GM19238 (cell line): ENCODE measurements around the gene SLC23A1.
A peak's percentile ranks its signal among the peaks of the same experiment; 100 is the strongest.
"Not testable (repeated sequence)": the region's sequence is repeated elsewhere in the genome, so short reads cannot be mapped to it uniquely, and the experiment has no call there.

Experiments
- DNase-seq: peaks from one replicate; pipeline ENCODE4 v3.0.0; 2011; ENCODE audit warnings: low spot score; ENCODE audit not compliant: insufficient read length

Gene SLC23A1

DNA sequence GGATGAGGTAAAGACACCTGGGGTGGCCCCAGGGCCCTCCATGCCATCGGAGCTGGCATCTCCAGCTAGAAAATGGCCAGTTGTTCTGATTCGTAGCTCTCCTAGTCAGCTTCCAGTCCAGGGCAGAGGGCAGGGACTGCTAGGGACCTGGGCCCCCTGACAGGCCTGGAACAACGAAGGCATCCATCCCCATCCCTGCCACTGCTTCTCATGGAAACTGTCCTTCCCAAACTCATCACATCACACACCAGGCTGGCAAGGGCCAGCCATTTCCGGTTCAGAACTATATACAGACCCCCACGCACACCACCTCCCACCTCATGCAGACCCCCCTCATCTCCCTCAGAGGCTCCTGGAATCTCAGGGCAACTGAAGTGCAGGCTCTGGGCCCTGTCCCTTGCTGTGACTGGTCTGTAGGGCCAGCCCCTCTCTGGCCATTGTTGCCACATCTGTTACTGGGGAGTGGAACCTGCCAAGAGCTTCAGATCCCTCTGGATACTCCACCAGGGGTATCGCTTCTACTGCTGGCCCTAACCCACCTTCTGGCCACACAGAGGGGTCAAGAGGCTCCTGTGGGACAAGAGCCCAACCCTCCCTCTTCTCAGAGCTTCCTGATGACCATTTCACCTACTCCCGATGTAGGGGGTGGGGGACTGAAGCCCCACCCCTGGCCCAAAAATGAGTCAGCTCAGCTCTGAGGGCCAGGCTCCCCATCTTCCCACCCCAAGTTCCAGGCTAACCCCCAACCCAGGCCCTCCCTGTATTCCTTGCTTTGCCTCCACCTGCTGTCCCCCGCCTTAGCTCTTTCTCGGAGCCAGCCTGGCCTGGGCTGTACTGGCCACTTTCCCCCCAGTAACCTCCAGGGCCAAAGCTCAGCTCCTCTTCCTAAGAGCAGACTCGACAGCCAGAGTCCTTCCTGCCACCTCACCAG is 7.8 kb upstream of the SLC23A1 start:
- no peak for DNase-seq

- DNase-seq = peak; percentile 87
Observed at GRCh38 chr5:139389701-139390638, 6.9 kb upstream of the SLC23A1 start, which contains the start of gene MZB1. MZB1 (minus strand) TSS chr5:139389913; CDS start chr5:139389856, 57 bp downstream.

- DNase-seq = peak; percentile 63
Observed at GRCh38 chr5:139388198-139388821, 5.2 kb upstream of the SLC23A1 start.

DNA sequence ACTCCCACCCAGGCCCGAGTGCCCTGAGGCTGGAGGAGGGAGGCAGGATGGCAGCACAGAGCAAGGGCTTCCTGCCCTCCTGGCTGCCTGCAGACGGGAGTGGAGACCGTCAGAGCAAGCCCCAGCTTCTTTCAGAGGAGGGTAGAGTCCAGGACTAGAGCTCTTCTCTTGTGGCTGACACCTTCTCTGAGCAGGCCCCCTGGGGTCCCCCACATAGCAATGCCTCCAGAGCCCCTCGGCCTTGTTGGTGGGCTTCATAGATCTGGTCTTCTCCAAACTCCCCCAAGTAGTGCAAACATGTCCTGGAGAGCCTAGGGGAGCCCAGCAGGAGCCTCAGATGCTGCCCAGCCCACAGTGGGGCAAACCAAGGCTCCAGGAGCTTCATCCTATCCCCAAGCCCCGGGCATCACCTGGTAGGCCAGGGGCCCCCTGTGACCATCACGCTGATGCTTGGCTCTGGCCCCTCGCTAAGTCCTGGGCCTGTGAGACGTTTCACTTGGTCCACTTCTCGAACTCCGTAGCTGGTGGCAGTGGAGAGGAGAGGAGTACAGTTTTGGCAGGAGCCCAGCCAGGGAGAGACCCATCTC is 4.6 kb upstream of the SLC23A1 start:
- no peak for DNase-seq

- DNase-seq = not testable (repeated sequence)
Observed at GRCh38 chr5:139386956-139387355, 3.9 kb upstream of the SLC23A1 start.

DNA sequence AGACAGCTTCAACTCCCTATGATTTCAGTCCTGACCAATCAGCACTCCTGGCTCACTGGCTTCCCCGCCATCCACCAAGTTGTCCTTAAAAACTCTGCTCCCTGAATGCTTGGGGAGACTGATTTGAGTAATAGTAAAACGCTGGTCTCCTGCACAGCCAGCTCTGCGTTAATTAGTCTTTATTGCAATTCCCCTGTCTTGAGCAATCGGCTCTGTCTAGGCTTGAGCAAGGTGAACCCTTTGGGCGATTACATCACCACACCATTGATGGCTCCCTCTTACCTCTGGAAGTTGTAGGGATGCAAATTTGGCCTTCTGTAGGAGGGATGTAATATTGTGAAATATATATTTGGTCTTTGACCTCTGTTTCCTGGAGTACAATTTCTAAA is 2.9 kb upstream of the SLC23A1 start:
- no peak for DNase-seq

DNA sequence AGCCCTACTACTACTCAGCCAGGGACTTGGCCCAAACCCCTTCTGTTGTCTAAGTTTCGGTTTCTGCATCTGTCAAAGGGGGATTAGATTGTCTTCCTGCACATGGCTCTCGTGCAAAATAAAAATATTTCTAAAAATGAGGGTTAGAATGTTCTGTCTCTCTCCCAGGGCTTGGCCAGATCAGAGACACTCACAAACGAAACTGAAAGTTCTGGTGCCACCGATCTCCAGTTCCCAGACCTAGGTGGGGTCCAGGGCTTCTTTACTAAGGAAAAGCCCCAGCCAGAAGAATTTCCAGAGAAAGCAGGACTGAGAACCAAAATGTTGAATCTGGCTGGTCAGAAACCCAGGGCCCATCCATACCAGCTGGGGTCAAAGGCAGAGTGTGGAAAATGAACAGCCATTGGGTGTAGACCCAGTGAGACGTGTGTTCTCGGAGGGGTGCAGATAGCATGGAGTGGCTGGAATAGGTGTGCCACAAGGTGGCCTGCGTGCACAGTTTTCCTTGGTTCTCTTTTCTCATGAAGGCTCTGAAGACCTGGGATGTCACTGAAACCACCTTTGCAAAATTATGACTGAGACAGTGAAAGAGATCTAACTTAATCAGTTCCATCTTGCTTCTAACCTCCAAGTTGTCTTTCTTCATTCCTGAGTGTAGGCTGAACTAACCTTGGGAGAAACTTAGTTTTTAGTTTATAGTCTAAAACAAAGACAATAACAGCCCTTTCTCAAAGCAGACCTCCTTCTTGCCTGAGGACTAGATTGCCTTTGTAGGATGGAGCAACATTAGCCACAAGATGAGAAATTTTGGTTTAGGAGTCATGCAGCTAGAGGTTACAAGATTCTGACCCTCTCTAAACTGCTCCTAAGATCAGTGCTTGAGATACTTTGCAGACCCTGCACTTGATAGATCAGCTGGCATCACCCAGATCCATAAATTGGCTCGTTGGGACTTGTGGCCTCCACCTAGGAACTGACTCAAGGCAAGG is 2.3 kb upstream of the SLC23A1 start:
- peak; percentile 39 for DNase-seq

GRCh38 chr5:139384591-139385051 is 1.5 kb upstream of the SLC23A1 start:
- DNase-seq = no peak

DNA sequence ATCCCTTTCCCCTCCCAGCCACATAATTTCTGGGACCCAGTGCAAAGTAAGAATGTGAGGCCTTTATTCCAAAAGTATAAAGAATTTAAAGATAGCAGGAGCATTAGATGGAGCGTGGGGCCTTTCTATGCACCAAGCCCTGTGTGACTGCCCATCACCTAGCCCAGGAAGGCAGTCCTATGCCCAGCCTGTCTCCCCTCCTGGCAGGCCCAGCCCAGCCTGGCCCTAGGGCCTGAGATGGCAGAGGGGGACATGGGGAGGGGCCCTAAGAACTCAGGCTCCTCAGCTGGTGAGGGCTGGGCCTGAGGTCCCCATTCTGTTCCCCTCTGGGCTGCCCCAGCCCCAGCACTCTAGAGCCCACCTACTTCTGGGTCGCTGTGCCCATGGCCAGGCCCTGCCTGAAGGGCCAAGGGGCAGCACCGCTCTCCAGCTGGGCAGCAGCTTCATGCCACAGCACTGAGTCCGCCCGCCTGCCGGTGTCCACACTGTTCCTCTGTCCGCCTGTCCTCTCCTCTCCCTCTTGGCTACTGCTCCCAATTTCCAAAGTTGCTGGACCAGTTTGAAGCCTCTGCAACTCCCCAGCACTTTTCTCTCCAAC is 995 bp upstream of the SLC23A1 start:
- DNase-seq = no peak

DNA sequence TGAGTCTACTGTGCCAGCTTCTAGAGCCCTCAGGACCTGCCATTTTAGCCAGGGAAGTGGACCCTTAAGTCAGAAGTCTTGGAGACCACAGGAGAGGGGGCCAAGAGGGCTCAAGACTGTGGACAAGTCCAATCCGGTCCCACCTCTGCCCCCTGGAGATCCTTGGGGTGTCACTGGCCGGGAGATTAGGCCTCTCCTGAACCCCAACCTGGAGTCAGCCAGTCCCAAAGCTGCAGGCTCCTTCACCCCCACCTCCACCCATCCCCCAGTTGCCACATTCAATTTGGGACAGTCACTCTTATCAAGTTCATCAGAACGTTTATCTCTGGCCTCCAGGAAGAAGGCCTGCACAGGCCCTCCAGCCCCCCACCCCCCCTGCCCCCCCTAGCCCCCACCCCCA is 290 bp downstream of the SLC23A1 start:
- no peak for DNase-seq

DNA sequence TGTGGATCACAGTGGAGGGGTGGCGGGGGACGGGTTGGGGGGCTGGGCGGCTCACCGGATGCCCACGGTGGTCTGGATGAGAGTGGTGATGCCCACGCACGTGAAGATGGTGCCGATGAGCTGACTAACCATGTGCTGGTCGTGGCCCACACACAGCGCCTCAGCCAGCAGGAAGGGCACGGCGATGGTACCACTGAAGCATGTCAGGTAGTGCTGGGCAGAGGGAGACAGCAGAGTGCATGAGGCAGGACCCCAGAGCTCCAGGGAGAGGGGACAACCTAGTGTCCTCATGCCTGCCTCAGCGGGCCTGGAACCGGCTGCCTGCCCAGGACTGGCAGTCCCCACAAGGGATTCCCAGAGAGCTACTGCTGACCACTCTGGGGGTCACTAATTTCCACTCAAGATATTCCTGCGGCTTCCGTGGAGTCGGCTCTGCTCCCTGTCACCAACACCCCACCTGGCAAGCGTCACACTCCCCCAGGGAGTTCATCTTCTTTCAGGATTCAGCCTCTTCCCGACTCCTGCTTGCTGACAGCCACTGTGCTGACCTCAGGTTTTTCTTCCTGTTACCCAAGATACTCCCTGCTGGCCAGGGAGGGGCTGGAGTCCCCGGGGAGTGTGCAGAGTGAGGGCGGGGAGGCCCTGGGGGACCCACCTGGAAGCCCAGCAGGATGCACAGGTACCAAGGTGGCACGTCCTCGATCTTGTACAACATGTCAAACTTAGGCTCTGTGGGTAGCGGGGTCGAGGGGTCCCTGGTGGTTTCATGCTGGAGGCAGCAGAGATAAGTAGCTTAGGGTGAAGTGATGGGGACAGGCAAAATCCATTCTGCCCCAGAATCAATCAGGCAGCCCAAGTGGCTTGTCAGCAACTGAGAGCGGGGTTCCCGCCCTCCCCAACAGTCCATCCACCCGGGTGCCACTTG is 998 bp downstream of the SLC23A1 start:
- DNase-seq = no peak

DNA sequence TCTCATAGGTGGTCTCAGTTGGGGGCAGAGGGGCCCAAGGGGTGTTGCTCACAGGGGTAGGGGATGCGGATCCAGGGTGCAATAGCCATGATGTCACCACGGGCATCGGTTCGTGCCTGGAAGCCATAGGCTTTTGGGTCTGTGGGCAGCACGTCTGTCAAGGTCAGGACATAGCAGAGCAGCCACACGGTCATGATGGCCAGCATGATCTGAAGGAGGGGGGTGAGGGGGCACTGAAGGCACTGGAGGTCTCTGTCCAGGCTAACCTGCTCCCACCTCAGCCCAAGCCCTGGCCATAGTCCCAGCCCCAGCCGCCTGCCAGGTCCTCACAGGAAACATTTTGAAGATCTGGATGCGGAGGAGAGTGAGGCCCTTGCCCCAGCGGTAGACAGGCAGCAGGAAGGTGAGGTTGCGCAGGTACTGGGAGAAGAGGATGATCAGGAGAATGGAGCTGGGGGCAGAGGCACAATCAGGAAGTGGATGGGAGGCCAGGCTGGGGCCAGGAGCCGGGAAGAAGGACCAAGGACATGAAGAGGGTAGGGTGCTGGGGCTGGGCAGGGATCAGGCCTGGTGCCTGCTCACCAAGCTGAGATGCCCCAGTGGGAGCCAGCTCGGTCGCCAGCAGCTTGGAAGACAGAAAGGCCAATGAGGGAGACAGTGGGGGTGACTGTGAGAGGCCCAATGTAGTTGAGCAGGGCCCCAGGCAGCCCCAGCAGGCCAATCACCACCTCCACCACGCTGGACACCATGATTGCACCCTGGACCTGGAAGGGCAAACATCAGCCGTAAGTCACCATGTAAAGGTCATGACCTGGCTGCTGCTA is 3.3 kb downstream of the SLC23A1 start:
- no peak for DNase-seq

DNA sequence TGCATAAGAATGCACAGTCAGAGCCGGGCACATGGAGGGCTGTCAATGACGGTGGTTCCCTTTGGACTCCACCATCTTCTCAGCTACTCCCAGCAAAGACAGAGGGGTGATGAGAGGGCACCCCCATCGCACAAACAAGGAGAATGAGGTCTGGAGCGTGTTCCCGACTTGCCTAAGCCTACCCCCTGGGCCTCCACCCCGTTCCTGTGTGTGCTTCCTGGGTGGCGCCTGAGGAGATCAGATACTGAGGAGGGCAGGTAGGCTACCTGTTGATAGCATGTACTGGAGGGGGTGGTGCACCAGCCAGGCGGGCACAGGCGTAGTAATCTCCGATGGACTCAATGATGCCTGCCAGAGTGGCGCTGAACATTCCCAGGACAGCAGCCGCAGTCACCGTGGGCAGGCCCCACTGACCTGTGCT is 4.1 kb downstream of the SLC23A1 start:
- DNase-seq = no peak

GRCh38 chr5:139378101-139378825 is 4.8 kb downstream of the SLC23A1 start:
- DNase-seq = no peak

DNA sequence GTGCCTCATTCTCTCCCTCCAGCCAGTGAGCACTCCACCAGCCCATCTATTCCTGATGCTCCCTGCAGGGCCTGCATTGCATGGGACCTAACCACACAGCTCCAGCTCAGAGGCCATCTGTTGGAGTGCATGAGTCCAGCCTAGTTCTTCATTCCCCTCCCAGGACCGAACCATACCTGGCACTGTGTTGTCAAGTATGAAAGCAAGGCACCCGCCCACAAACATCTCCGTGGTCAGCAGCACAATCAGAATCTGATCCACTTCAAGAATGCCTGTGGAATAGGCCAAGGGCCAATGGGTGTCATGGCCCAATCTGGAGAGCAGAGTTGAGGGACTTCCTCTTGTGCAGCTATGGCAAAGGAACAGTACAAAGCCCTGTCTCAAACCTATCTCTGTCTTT is 5.9 kb downstream of the SLC23A1 start:
- no peak for DNase-seq

GRCh38 chr5:139376364-139376763 is 6.7 kb downstream of the SLC23A1 start:
- DNase-seq = no peak

GRCh38 chr5:139374909-139375308 is 8.2 kb downstream of the SLC23A1 start:
- no peak for DNase-seq
